Measurements from ENCODE around the gene ADCY3.

The ADCY3 gene

GRCh38 chr2:24852431-24853020, 67.5 kb downstream of the ADCY3 start:
- no peak overlapping the region for H3K4me3 ChIP-seq (replicated peaks in 1 of 2; ENCODE audit: low read depth in 2 of 2, low read length in 2 of 2)
- TF ChIP-seq CTCF (IDR thresholded peaks at IDR 0.05; ENCODE audit: low read depth, low read length) = no peak
- no peak for DNase-seq (ENCODE audit: low read depth in 2 of 2)

GRCh38 chr2:24852026-24852425, 68.0 kb downstream of the ADCY3 start:
- TF ChIP-seq CTCF (IDR thresholded peaks at IDR 0.05; ENCODE audit: low read depth, low read length) = no peak
- DNase-seq (ENCODE audit: low read depth in 2 of 2) = no peak
- H3K4me3 ChIP-seq (replicated peaks in 1 of 2; ENCODE audit: low read depth in 2 of 2, low read length in 2 of 2) = no peak overlapping the region

- no peak for DNase-seq (ENCODE audit: low read depth in 2 of 2)
- TF ChIP-seq CTCF (IDR thresholded peaks at IDR 0.05; ENCODE audit: low read depth, low read length) = no peak
- no peak overlapping the region for H3K4me3 ChIP-seq (replicated peaks in 1 of 2; ENCODE audit: low read depth in 2 of 2, low read length in 2 of 2)
Measured at GRCh38 chr2:24850944-24851343, 69.1 kb downstream of the ADCY3 start.

GRCh38 chr2:24845691-24846090, 74.3 kb downstream of the ADCY3 start:
- no peak for DNase-seq (ENCODE audit: low read depth in 2 of 2)
- TF ChIP-seq CTCF (IDR thresholded peaks at IDR 0.05; ENCODE audit: low read depth, low read length) = no peak
- H3K4me3 ChIP-seq (replicated peaks in 1 of 2; ENCODE audit: low read depth in 2 of 2, low read length in 2 of 2) = no peak overlapping the region

- no peak for TF ChIP-seq CTCF (IDR thresholded peaks at IDR 0.05; ENCODE audit: low read depth, low read length)
- H3K4me3 ChIP-seq (replicated peaks in 1 of 2; ENCODE audit: low read depth in 2 of 2, low read length in 2 of 2) = no peak overlapping the region
- no peak for DNase-seq (ENCODE audit: low read depth in 2 of 2)
Measured at GRCh38 chr2:24844023-24844685, 75.9 kb downstream of the ADCY3 start.

GRCh38 chr2:24843330-24843860, 76.6 kb downstream of the ADCY3 start:
- DNase-seq (ENCODE audit: low read depth in 2 of 2) = no peak
- no peak overlapping the region for H3K4me3 ChIP-seq (replicated peaks in 1 of 2; ENCODE audit: low read depth in 2 of 2, low read length in 2 of 2)
- no peak for TF ChIP-seq CTCF (IDR thresholded peaks at IDR 0.05; ENCODE audit: low read depth, low read length)

All from cardiac fibroblast (primary cell).